ENCODE measurements around the gene CTPS1. TPM values are rescaled to one million over a fixed set of nuclear protein-coding genes. Genes with fewer than 3 reads are reported as not detected.

Gene CTPS1
- 16.5 and 19.2 TPM in 2 replicates for total RNA-seq

GRCh38 chr1:40979241-40980067 lies at the start of gene CTPS1:
TSS of gene CTPS1 (plus strand) at chr1:40979696. CDS start at chr1:40983291, 3,595 bp downstream.
- Histone ChIP-seq H2AFZ (ENCODE audit: low read length) (peak within 1 kb of the TSS; percentile 98), H3K27ac (ENCODE audit: low read depth, low read length) (peak within 1 kb of the TSS; percentile 89), H3K4me1 (ENCODE audit: insufficient read depth, low read length) (peaks cover 46% of the 10 kb centered on the region), H4K20me1 (ENCODE audit: insufficient read depth, low read length) (peaks cover 13% of the 10 kb centered on the region), H3K4me3 (ENCODE audit: insufficient read depth, low read length) (peak within 1 kb of the TSS; percentile 80), H3K79me2 (ENCODE audit: insufficient read depth, low read length) (peaks cover 50% of the 10 kb centered on the region), H3K27me3 (ENCODE audit: insufficient read depth, low read length) (no peaks in the 10 kb centered on the region), H3K4me2 (ENCODE audit: insufficient read depth, low read length) (peak within 1 kb of the TSS; percentile 90), H3K36me3 (ENCODE audit: insufficient read depth, low read length) (peaks cover 6% of the 10 kb centered on the region), H3K9me3 (ENCODE audit: low read depth, low read length) (no peaks in the 10 kb centered on the region)
- no peak for TF ChIP-seq CTCF (IDR thresholded peaks at IDR 0.05; ENCODE audit: extremely low read depth, low read depth, low read length)
- peak; percentile 99 for DNase-seq (ENCODE audit: insufficient read length, low spot score, missing footprints)

GRCh38 chr1:40930174-40930964 lies 49.1 kb upstream of the CTPS1 start:
- Histone ChIP-seq H3K27me3 (ENCODE audit: insufficient read depth, low read length) (no peaks in the 10 kb centered on the region), H3K27ac (ENCODE audit: low read depth, low read length) (no peak overlapping the region), H3K36me3 (ENCODE audit: insufficient read depth, low read length) (no peaks in the 10 kb centered on the region), H3K9me3 (ENCODE audit: low read depth, low read length) (no peaks in the 10 kb centered on the region), H2AFZ (ENCODE audit: low read length) (no peak overlapping the region), H4K20me1 (ENCODE audit: insufficient read depth, low read length) (no peaks in the 10 kb centered on the region), H3K4me1 (ENCODE audit: insufficient read depth, low read length) (no peaks in the 10 kb centered on the region), H3K4me2 (ENCODE audit: insufficient read depth, low read length) (no peak overlapping the region), H3K79me2 (ENCODE audit: insufficient read depth, low read length) (no peaks in the 10 kb centered on the region), H3K4me3 (ENCODE audit: insufficient read depth, low read length) (no peak overlapping the region)
- no peak for TF ChIP-seq CTCF (IDR thresholded peaks at IDR 0.05; ENCODE audit: extremely low read depth, low read depth, low read length)
- DNase-seq (ENCODE audit: insufficient read length, low spot score, missing footprints) = no peak

GRCh38 chr1:40931601-40932000 lies 47.9 kb upstream of the CTPS1 start:
- no peak for DNase-seq (ENCODE audit: insufficient read length, low spot score, missing footprints)
- H4K20me1 ChIP-seq (ENCODE audit: insufficient read depth, low read length) = no peaks in the 10 kb centered on the region
- peaks cover 1% of the 10 kb centered on the region for H3K4me1 ChIP-seq (ENCODE audit: insufficient read depth, low read length)
- TF ChIP-seq CTCF (IDR thresholded peaks at IDR 0.05; ENCODE audit: extremely low read depth, low read depth, low read length) = no peak
- H3K4me2 ChIP-seq (ENCODE audit: insufficient read depth, low read length) = no peak overlapping the region
- no peak overlapping the region for H2AFZ ChIP-seq (ENCODE audit: low read length)
- no peaks in the 10 kb centered on the region for H3K36me3 ChIP-seq (ENCODE audit: insufficient read depth, low read length)
- no peaks in the 10 kb centered on the region for H3K79me2 ChIP-seq (ENCODE audit: insufficient read depth, low read length)
- no peak overlapping the region for H3K4me3 ChIP-seq (ENCODE audit: insufficient read depth, low read length)
- H3K27me3 ChIP-seq (ENCODE audit: insufficient read depth, low read length) = no peaks in the 10 kb centered on the region
- no peak overlapping the region for H3K27ac ChIP-seq (ENCODE audit: low read depth, low read length)
- H3K9me3 ChIP-seq (ENCODE audit: low read depth, low read length) = no peaks in the 10 kb centered on the region

- H3K27ac ChIP-seq (ENCODE audit: low read depth, low read length) = no peak overlapping the region
- no peak for DNase-seq (ENCODE audit: insufficient read length, low spot score, missing footprints)
Observed at GRCh38 chr1:40932006-40932405, 47.5 kb upstream of the CTPS1 start.

More at GRCh38 chr1:40932006-40932405, 47.5 kb upstream of the CTPS1 start:
- Histone ChIP-seq H3K27me3 (ENCODE audit: insufficient read depth, low read length) (no peaks in the 10 kb centered on the region), H3K79me2 (ENCODE audit: insufficient read depth, low read length) (no peaks in the 10 kb centered on the region), H3K4me2 (ENCODE audit: insufficient read depth, low read length) (no peak overlapping the region), H3K4me1 (ENCODE audit: insufficient read depth, low read length) (peaks cover 5% of the 10 kb centered on the region), H4K20me1 (ENCODE audit: insufficient read depth, low read length) (no peaks in the 10 kb centered on the region), H3K9me3 (ENCODE audit: low read depth, low read length) (no peaks in the 10 kb centered on the region), H2AFZ (ENCODE audit: low read length) (no peak overlapping the region), H3K4me3 (ENCODE audit: insufficient read depth, low read length) (no peak overlapping the region), H3K36me3 (ENCODE audit: insufficient read depth, low read length) (no peaks in the 10 kb centered on the region)
- TF ChIP-seq CTCF (IDR thresholded peaks at IDR 0.05; ENCODE audit: extremely low read depth, low read depth, low read length) = no peak

Measured in osteoblast (primary cell).